CD1c-positive myeloid dendritic cell (primary cell): ENCODE results near the gene RABL2A.
A peak's percentile ranks its signal among the peaks of the same experiment; 100 is the strongest.

Experiments used
- DNase-seq: peaks from one replicate; pipeline ENCODE4 v3.0.0-alpha.2; 2016; ENCODE audit errors: extremely low spot score

Gene RABL2A

GRCh38 chr2:113685471-113685870 lies 58.4 kb downstream of the RABL2A start:
- no peak for DNase-seq

DNA sequence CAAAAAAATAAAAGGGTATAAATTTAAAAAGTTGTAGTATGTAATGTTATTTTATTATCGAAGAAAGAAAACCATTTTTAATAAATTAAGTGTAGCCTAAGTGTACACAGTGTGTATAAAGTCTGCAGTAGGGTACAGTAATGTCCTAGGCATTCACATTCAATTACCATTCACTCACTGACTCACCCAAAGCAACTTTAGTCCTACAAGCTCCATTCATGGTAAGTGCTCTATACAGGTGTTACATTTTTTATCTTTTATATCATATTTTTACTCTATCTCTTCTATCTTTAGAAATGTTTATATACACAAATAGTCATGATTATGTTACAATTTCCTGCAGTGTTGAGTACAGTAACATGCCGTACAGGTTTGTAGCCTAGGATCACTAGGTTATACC lies 59.5 kb downstream of the RABL2A start:
- no peak for DNase-seq

DNA sequence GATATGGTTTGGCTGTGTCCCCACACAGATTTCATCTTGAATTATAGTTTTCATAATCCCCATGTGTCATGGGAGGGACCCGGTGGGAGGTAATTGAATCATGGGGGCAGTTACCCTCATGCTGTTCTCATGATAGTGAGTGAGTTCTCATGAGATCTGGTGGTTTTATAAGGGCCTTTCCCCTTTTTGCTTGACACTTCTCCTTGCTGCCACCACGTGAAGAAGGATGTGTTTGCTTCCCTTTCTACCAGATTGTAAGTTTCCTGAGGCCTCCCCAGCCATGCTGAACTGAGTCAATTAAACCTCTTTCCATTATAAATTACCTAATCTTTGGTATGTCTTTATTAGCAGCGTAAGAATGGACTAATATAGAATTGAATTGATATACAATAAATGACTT lies 63.8 kb downstream of the RABL2A start:
- DNase-seq, result peak; percentile 46
